ENCODE data around the gene NAP1L4.

The NAP1L4 gene

GRCh38 chr11:3020011-3020410, 27.9 kb upstream of the NAP1L4 start:
- no peak overlapping the region for H2AFZ ChIP-seq (ENCODE audit: low read length)
- no peaks in the 10 kb centered on the region for H3K9me2 ChIP-seq (replicated peaks; ENCODE audit: low read depth, low read length)
- no peaks in the 10 kb centered on the region for H3K79me2 ChIP-seq (ENCODE audit: insufficient read depth, low read length)
- H3K36me3 ChIP-seq (ENCODE audit: insufficient read depth, low read length) = peaks cover 44% of the 10 kb centered on the region; the same call in 1 of the 2 replicates
- no peaks in the 10 kb centered on the region for H3F3A ChIP-seq (ENCODE audit: low read depth)
- TF ChIP-seq EZH2phosphoT487 (IDR thresholded peaks at IDR 0.05; ENCODE audit: borderline replicate concordance) (no peak), CTCF (conservative IDR thresholded peaks at IDR 0.05; ENCODE audit: low read length) (no peak)
- H4K20me1 ChIP-seq (ENCODE audit: insufficient read depth, low read length, poor library complexity, severe bottlenecking) = no peaks in the 10 kb centered on the region
- H3K4me2 ChIP-seq (ENCODE audit: low read depth, low read length, poor library complexity, severe bottlenecking) = no peak overlapping the region
- no peak overlapping the region for H3K9ac ChIP-seq (ENCODE audit: low read depth, low read length, poor library complexity, severe bottlenecking)
- no peaks in the 10 kb centered on the region for H3K4me1 ChIP-seq (ENCODE audit: insufficient read depth, low read length, poor library complexity, severe bottlenecking)
- no peak overlapping the region for H3K4me3 ChIP-seq (ENCODE audit: low read length, poor library complexity, severe bottlenecking)
- H3K9me3 ChIP-seq (ENCODE audit: insufficient read depth, low read depth, low read length) = no peaks in the 10 kb centered on the region
- H3K27me3 ChIP-seq (ENCODE audit: insufficient read depth, low read length, poor library complexity, severe bottlenecking) = no peaks in the 10 kb centered on the region

- no peak overlapping the region for H3K4me2 ChIP-seq (ENCODE audit: low read depth, low read length, poor library complexity, severe bottlenecking)
- H3F3A ChIP-seq (ENCODE audit: low read depth) = no peaks in the 10 kb centered on the region
- H3K9me3 ChIP-seq (ENCODE audit: insufficient read depth, low read depth, low read length) = no peaks in the 10 kb centered on the region
- H2AFZ ChIP-seq (ENCODE audit: low read length) = no peak overlapping the region
- TF ChIP-seq EZH2phosphoT487 (IDR thresholded peaks at IDR 0.05; ENCODE audit: borderline replicate concordance) (no peak), CTCF (conservative IDR thresholded peaks at IDR 0.05; ENCODE audit: low read length) (no peak)
- H3K4me1 ChIP-seq (ENCODE audit: insufficient read depth, low read length, poor library complexity, severe bottlenecking) = peaks cover 3% of the 10 kb centered on the region
- no peak overlapping the region for H3K4me3 ChIP-seq (ENCODE audit: low read length, poor library complexity, severe bottlenecking)
- no peaks in the 10 kb centered on the region for H3K27me3 ChIP-seq (ENCODE audit: insufficient read depth, low read length, poor library complexity, severe bottlenecking)
- peaks cover 41% of the 10 kb centered on the region; the same call in 1 of the 2 replicates for H3K36me3 ChIP-seq (ENCODE audit: insufficient read depth, low read length)
- H4K20me1 ChIP-seq (ENCODE audit: insufficient read depth, low read length, poor library complexity, severe bottlenecking) = no peaks in the 10 kb centered on the region
- no peak overlapping the region for H3K9ac ChIP-seq (ENCODE audit: low read depth, low read length, poor library complexity, severe bottlenecking)
- H3K79me2 ChIP-seq (ENCODE audit: insufficient read depth, low read length) = no peaks in the 10 kb centered on the region
- no peaks in the 10 kb centered on the region for H3K9me2 ChIP-seq (replicated peaks; ENCODE audit: low read depth, low read length)
Observed at GRCh38 chr11:3018596-3018995, 26.5 kb upstream of the NAP1L4 start.

DNA sequence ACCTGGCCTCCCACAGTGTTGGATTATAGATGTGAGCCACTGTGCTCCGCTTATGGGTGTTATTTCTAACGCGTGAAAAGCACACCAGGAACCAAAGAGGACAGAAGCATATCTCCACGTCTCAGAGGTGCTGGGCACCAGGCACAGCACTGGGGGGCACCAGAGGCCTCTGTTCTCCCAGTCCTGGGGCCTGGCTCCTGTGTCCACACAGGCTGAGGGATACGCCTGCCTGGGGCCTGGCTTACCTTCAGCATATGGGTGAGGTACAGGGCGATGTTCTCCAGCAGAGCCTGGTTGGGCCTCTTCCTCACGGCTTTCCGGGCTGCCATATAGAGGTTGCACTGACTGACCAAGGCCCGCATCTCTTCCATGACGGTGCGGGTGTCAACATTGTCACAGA, 24.7 kb upstream of the NAP1L4 start:
- Histone ChIP-seq H3K4me1 (ENCODE audit: insufficient read depth, low read length, poor library complexity, severe bottlenecking) (peaks cover 3% of the 10 kb centered on the region), H2AFZ (ENCODE audit: low read length) (no peak overlapping the region), H3K4me3 (ENCODE audit: low read length, poor library complexity, severe bottlenecking) (no peak overlapping the region), H3K9me3 (ENCODE audit: insufficient read depth, low read depth, low read length) (no peaks in the 10 kb centered on the region), H3K9me2 (replicated peaks; ENCODE audit: low read depth, low read length) (no peaks in the 10 kb centered on the region), H3K27me3 (ENCODE audit: insufficient read depth, low read length, poor library complexity, severe bottlenecking) (no peaks in the 10 kb centered on the region), H3K9ac (ENCODE audit: low read depth, low read length, poor library complexity, severe bottlenecking) (no peak overlapping the region), H3F3A (ENCODE audit: low read depth) (no peaks in the 10 kb centered on the region), H4K20me1 (ENCODE audit: insufficient read depth, low read length, poor library complexity, severe bottlenecking) (no peaks in the 10 kb centered on the region), H3K79me2 (ENCODE audit: insufficient read depth, low read length) (no peaks in the 10 kb centered on the region), H3K4me2 (ENCODE audit: low read depth, low read length, poor library complexity, severe bottlenecking) (no peak overlapping the region), H3K36me3 (ENCODE audit: insufficient read depth, low read length) (peaks cover 42% of the 10 kb centered on the region; the same call in 1 of the 2 replicates)
- TF ChIP-seq EZH2phosphoT487 (IDR thresholded peaks at IDR 0.05; ENCODE audit: borderline replicate concordance) (no peak), CTCF (conservative IDR thresholded peaks at IDR 0.05; ENCODE audit: low read length) (0 out of 2 replicates have a peak, but pooled peaks have one; percentile 14)
